GM12878 (cell line): ENCODE results near the gene ARHGEF38.

Source experiments
- CTCF ChIP-seq, 3 experiments: IDR thresholded peaks in 2 of 3; conservative IDR thresholded peaks in 1 of 3; 2 replicates each; pipeline ENCODE4 v1.5.1; 2011; ENCODE audit warnings: low read depth in 3 of 3, low read length in 3 of 3, mild to moderate bottlenecking in 3 of 3, control low read depth in 2 of 3, moderate library complexity in 2 of 3, inconsistent platforms in 1 of 3, mixed read lengths in 1 of 3; ENCODE audit not compliant: control insufficient read depth in 2 of 3, insufficient read depth in 1 of 3; ENCODE audit errors: extremely low read depth in 1 of 3
- PRDM15 ChIP-seq: fragments of 450-650 bp; formaldehyde crosslinking; IDR thresholded peaks from 2 replicates; pipeline ENCODE4 v1.4.0; 2020; ENCODE audit warnings: mild to moderate bottlenecking, moderate library complexity

- no peak for TF ChIP-seq PRDM15 (CRISPR knock-in tag)
- no peak for TF ChIP-seq CTCF (IDR thresholded peaks at IDR 0.05 in 2 of 3, conservative IDR thresholded peaks at IDR 0.05 in 1 of 3; ENCODE audit: control insufficient read depth in 2 of 3, extremely low read depth in 1 of 3, insufficient read depth in 1 of 3, low read depth in 3 of 3, low read length in 3 of 3)
Observed at GRCh38 chr4:105634402-105635080, 82.1 kb downstream of the ARHGEF38 start.
